ENCODE data around the gene WTAP.
"Not testable (repeated sequence)": the region's sequence is repeated elsewhere in the genome, so short reads cannot be mapped to it uniquely, and the experiment has no call there.

The WTAP gene

GRCh38 chr6:159726918-159727716, at the start of gene WTAP:
TSS of gene WTAP (plus strand) at chr6:159727506. CDS start at chr6:159736266, 8,760 bp downstream.
- DNase-seq (ENCODE audit: low read depth in 3 of 3) = peak; percentile 91 to 96 (median 93)

GRCh38 chr6:159677506-159678165, 49.7 kb upstream of the WTAP start:
- DNase-seq (ENCODE audit: low read depth in 3 of 3) = no peak

- no peak for DNase-seq (ENCODE audit: low read depth in 3 of 3)
Measured at GRCh38 chr6:159678574-159678973, 48.7 kb upstream of the WTAP start.

GRCh38 chr6:159679091-159680077, 47.9 kb upstream of the WTAP start:
- peak in 1 of 3 donors; percentile 36 for DNase-seq (ENCODE audit: low read depth in 3 of 3)

GRCh38 chr6:159680104-159680503, 47.2 kb upstream of the WTAP start:
- no peak for DNase-seq (ENCODE audit: low read depth in 3 of 3)

- no peak for DNase-seq (ENCODE audit: low read depth in 3 of 3)
Measured at GRCh38 chr6:159681191-159681880, 46.0 kb upstream of the WTAP start.

- no peak for DNase-seq (ENCODE audit: low read depth in 3 of 3)
Measured at GRCh38 chr6:159682295-159682694, 45.0 kb upstream of the WTAP start.

- DNase-seq (ENCODE audit: low read depth in 3 of 3) = no peak
Measured at GRCh38 chr6:159682810-159683209, 44.5 kb upstream of the WTAP start.

- no peak for DNase-seq (ENCODE audit: low read depth in 3 of 3)
Measured at GRCh38 chr6:159684013-159684304, 43.3 kb upstream of the WTAP start.

GRCh38 chr6:159686040-159686439, 41.3 kb upstream of the WTAP start:
- no peak for DNase-seq (ENCODE audit: low read depth in 3 of 3)

- DNase-seq (ENCODE audit: low read depth in 3 of 3) = no peak
Measured at GRCh38 chr6:159686703-159687102, 40.6 kb upstream of the WTAP start.

- no peak for DNase-seq (ENCODE audit: low read depth in 3 of 3)
Measured at GRCh38 chr6:159687341-159687740, 40.0 kb upstream of the WTAP start.

- DNase-seq (ENCODE audit: low read depth in 3 of 3) = no peak
Measured at GRCh38 chr6:159688266-159688905, 38.9 kb upstream of the WTAP start.

- no peak for DNase-seq (ENCODE audit: low read depth in 3 of 3)
Measured at GRCh38 chr6:159689001-159689400, 38.3 kb upstream of the WTAP start.

- not testable (repeated sequence) for DNase-seq (ENCODE audit: low read depth in 3 of 3)
Measured at GRCh38 chr6:159690135-159690534, 37.2 kb upstream of the WTAP start.

- no peak for DNase-seq (ENCODE audit: low read depth in 3 of 3)
Measured at GRCh38 chr6:159691133-159691962, 36.0 kb upstream of the WTAP start.

- no peak for DNase-seq (ENCODE audit: low read depth in 3 of 3)
Measured at GRCh38 chr6:159691963-159692287, 35.4 kb upstream of the WTAP start.

- DNase-seq (ENCODE audit: low read depth in 3 of 3) = peak in 2 of 3 donors; percentile 44
Measured at GRCh38 chr6:159692303-159693127, 34.8 kb upstream of the WTAP start.

- DNase-seq (ENCODE audit: low read depth in 3 of 3) = peak; percentile 63 to 77 (median 72)
Measured at GRCh38 chr6:159693128-159693893, 34.0 kb upstream of the WTAP start, which contains the start of gene SOD2. TSS of gene SOD2 (minus strand) at chr6:159693241. CDS start at chr6:159693167, 74 bp downstream.
